B cell (primary cell): ENCODE measurements around the gene IFNG. TPM values are rescaled to one million over a fixed set of nuclear protein-coding genes. Genes with fewer than 3 reads are reported as not detected.

Source experiments
- ATAC-seq: fragments of 200-7000 bp; cut with Tn5 transposase; one replicate; pipeline ENCODE4 v1.10.0; 2021; ENCODE audit warnings: low read depth, mild to moderate bottlenecking, moderate number of reproducible peaks, moderate library complexity
- CTCF ChIA-PET: fragments of 350-600 bp; sonication (Branson Sonifier 250); formaldehyde crosslinking; loops from one replicate; lab custom pipeline; 2021; ENCODE audit warnings: antibody characterized with exemption, inconsistent platforms; lab: Charles Lee
- POLR2A ChIA-PET: fragments of 350-600 bp; sonication (Branson Sonifier 250); formaldehyde crosslinking; loops from one replicate; lab custom pipeline; 2021; ENCODE audit warnings: antibody characterized with exemption; lab: Charles Lee
- DNase-seq: peaks from one replicate; pipeline ENCODE4 v3.0.0; 2013
- H2AFZ ChIP-seq: 2 replicates; pipeline ENCODE4 v1.6.1; 2012; ENCODE audit warnings: mild to moderate bottlenecking, low read depth, low read length; ENCODE audit not compliant: insufficient read depth, poor library complexity, severe bottlenecking
- H3K27ac ChIP-seq, 2 donors: 1 replicate in 1 of 2; 2 replicates in 1 of 2; pipeline ENCODE4 v1.5.1; 2012 to 2013; ENCODE audit warnings: low read length in 2 of 2, mild to moderate bottlenecking in 2 of 2, moderate library complexity in 1 of 2
- H3K27me3 ChIP-seq, 4 experiments: fragments of 200-600 bp in 1 of 4; sonication (generic) in 1 of 4; replicated peaks in 1 of 4; 1 replicate in 2 of 4; 2 replicates in 2 of 4; pipeline versions ENCODE4 v1.6.1 to v1.7.0; 2013 to 2016; ENCODE audit warnings: low read length in 3 of 4, mild to moderate bottlenecking in 2 of 4, mixed read lengths in 1 of 4, moderate library complexity in 1 of 4; ENCODE audit not compliant: insufficient read depth in 4 of 4, control insufficient read depth in 3 of 4; ENCODE audit errors: control extremely low read depth in 1 of 4
- H3K36me3 ChIP-seq, 2 experiments: replicated peaks in 1 of 2; 1 replicate in 1 of 2; 2 replicates in 1 of 2; pipeline versions ENCODE4 v1.6.1 to v1.7.1; 2013; ENCODE audit warnings: low read length in 1 of 2; ENCODE audit not compliant: insufficient read depth in 2 of 2, control insufficient read depth in 1 of 2; ENCODE audit errors: control extremely low read depth in 1 of 2, extremely low read depth in 1 of 2
- H3K4me1 ChIP-seq, 2 donors: fragments of 200-600 bp in 1 of 2; sonication (generic) in 1 of 2; 1 replicate in 1 of 2; 2 replicates in 1 of 2; pipeline versions ENCODE4 v1.5.1 to v1.6.1; 2013 to 2017; ENCODE audit warnings: low read length in 2 of 2; ENCODE audit not compliant: control insufficient read depth in 2 of 2, insufficient read depth in 2 of 2
- H3K4me2 ChIP-seq: replicated peaks from 2 replicates; pipeline ENCODE3; 2012; ENCODE audit warnings: mild to moderate bottlenecking, low read depth, low read length; ENCODE audit not compliant: poor library complexity, severe bottlenecking
- H3K4me3 ChIP-seq, 5 experiments: fragments of 200-600 bp in 1 of 5; sonication (generic) in 1 of 5; 1 replicate in 3 of 5; 2 replicates in 2 of 5; pipeline versions ENCODE4 v1.5.1 to v1.7.0; 2011 to 2016; ENCODE audit warnings: low read length in 4 of 5, mild to moderate bottlenecking in 4 of 5, low read depth in 2 of 5, control low read depth in 1 of 5, moderate library complexity in 1 of 5; ENCODE audit not compliant: insufficient read depth in 1 of 5; ENCODE audit errors: control extremely low read depth in 1 of 5, extremely low read depth in 1 of 5
- H3K79me2 ChIP-seq: fragments of 200-600 bp; sonication (generic); one replicate; pipeline ENCODE4 v1.6.0; 2016; ENCODE audit warnings: low read length; ENCODE audit not compliant: control insufficient read depth, insufficient read depth
- H3K9ac ChIP-seq: fragments of 200-600 bp; sonication (generic); 2 replicates; pipeline ENCODE4 v1.6.1; 2017; ENCODE audit warnings: mild to moderate bottlenecking, low read length, moderate library complexity
- H3K9me3 ChIP-seq, 3 donors: one replicate each; pipeline versions ENCODE4 v1.6.1 to v1.7.1; 2013; ENCODE audit warnings: low read length in 2 of 3; ENCODE audit not compliant: control insufficient read depth in 2 of 3, insufficient read depth in 1 of 3; ENCODE audit errors: control extremely low read depth in 1 of 3
- H4K20me1 ChIP-seq: 2 replicates; pipeline ENCODE4 v1.6.0; 2012; ENCODE audit warnings: mild to moderate bottlenecking, low read length; ENCODE audit not compliant: insufficient read depth, control insufficient read depth, poor library complexity, severe bottlenecking
- H3K27ac Mint-ChIP-seq: one replicate; pipeline ENCODE4 v1.8.0; 2021; ENCODE audit warnings: mixed read lengths
- H3K27me3 Mint-ChIP-seq: one replicate; pipeline ENCODE4 v1.8.0; 2021; ENCODE audit warnings: mixed read lengths
- H3K4me1 Mint-ChIP-seq: one replicate; pipeline ENCODE4 v1.8.0; 2021; ENCODE audit warnings: mixed read lengths
- H3K4me3 Mint-ChIP-seq: one replicate; pipeline ENCODE4 v1.8.0; 2021; ENCODE audit warnings: mixed read lengths
- H3K9me3 Mint-ChIP-seq: one replicate; pipeline ENCODE4 v1.8.0; 2022; ENCODE audit warnings: mixed read lengths; ENCODE audit not compliant: insufficient read depth
- CTCF ChIP-seq: fragments of 200-600 bp; IDR thresholded peaks from one replicate; pipeline ENCODE4 v1.8.0; 2022; ENCODE audit warnings: antibody characterized with exemption, mild to moderate bottlenecking
- EZH2 ChIP-seq: IDR thresholded peaks from 2 replicates; pipeline ENCODE4 v1.6.1; 2012; ENCODE audit warnings: borderline replicate concordance, low read depth, mild to moderate bottlenecking, moderate library complexity, low read length; ENCODE audit not compliant: insufficient read depth, poor library complexity, severe bottlenecking
- WGBS: methylation state at CpG from one replicate; pipeline ENCODE4 v1.1.5; 2013; ENCODE audit warnings: missing lambda C conversion rate; ENCODE audit not compliant: insufficient coverage; 5-methylcytosine and 5-hydroxymethylcytosine counted together
- intact Hi-C: fragments of 100-400 bp; cut with micrococcal nuclease; formaldehyde crosslinking; loops from one replicate; pipeline ENCODE4 v1.10.0; 2022
- polyA plus RNA-seq: library from polyadenylated mRNA; depleted of rRNA; stranded (reverse); fragments of >200 nt; gene quantifications from 2 replicates; pipeline ENCODE4 v1.2.3, GENCODE V29; 2012
- total RNA-seq, 2 donors: library from RNA; stranded (reverse); fragments of 120-200 nt in 1 of 2; gene quantifications; 1 replicate in 1 of 2; 2 replicates in 1 of 2; pipeline versions ENCODE4 v1.2.3 to v1.2.4, GENCODE V29; 2013 to 2022

Gene IFNG
- total and polyA plus RNA-seq, 2 donors (not counting 1 experiment from before 2014, with no cell fraction given): 0.24 TPM; not detected in 1

DNA sequence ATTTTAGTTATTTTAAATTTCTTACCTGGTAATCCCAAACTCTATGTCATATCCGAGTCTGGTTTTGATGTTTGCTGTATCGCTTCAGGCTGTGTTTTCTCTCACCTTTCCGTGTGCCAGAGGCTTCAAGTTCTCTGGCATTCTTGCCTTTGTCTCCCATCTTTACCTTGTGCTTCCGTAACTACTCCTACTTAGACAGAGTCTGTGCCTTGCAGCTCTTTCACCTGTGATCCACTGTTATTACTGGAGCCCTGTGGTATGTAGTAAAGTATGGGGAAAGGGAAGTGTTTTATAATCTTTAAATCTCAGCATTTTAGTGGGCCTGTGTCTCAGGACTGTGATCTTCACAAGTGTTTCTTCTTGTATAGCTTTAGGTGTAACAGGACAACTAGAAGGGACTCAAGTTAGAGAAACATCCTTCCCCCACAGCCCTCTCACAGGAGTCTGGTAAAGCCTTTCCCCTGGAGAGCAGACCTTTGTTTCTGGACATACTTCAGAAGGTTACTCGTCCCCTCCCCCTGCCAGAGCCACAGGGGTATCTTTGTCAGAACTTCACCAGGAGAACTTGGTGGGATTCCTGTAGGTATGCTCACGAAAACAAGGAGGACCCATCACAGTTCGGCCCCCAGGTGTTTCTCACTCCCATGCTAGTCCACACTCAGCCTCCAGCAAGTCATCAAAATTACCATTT lies 11.1 kb downstream of the IFNG start:
- H3K9ac ChIP-seq: no peak overlapping the region
- H3K4me3 ChIP-seq: no peak overlapping the region
- POLR2A ChIA-PET: no interaction called here
- intact Hi-C loops: no loop called here
- H3K9me3 ChIP-seq: peaks cover 0 to 3% (median 0%) of the 10 kb centered on the region in 3 donors
- DNase-seq (no peak), ATAC-seq (no peak)
- peaks cover 12% of the 10 kb centered on the region for H3K4me1 Mint-ChIP-seq
- H4K20me1 ChIP-seq: no peaks in the 10 kb centered on the region
- no peak overlapping the region for H3K27ac Mint-ChIP-seq
- no peaks in the 10 kb centered on the region for H3K27me3 ChIP-seq
- H3K36me3 ChIP-seq: no peaks in the 10 kb centered on the region
- H3K4me3 Mint-ChIP-seq: no peak overlapping the region
- no peak overlapping the region for H3K27ac ChIP-seq
- H3K27me3 Mint-ChIP-seq: peaks cover 4% of the 10 kb centered on the region
- WGBS: 83% methylated on average over 4 of the region's 7 CpGs
- no peak for TF ChIP-seq CTCF
- TF ChIP-seq EZH2: no peak
- CTCF ChIA-PET: interaction anchor here (0.8 kb wide), 1 partner anchor 10 kb away, joined by 3 read pairs; no protein-coding TSS in a partner anchor
- no peak overlapping the region for H3K4me2 ChIP-seq
- no peaks in the 10 kb centered on the region for H3K79me2 ChIP-seq
- peaks cover 0 to 2% of the 10 kb centered on the region in 2 donors for H3K4me1 ChIP-seq
- no peak overlapping the region for H2AFZ ChIP-seq
- no peaks in the 10 kb centered on the region for H3K9me3 Mint-ChIP-seq

- H3K27ac ChIP-seq: no peak overlapping the region
- DNase-seq: no peak
- no peak overlapping the region for H3K9ac ChIP-seq
- POLR2A ChIA-PET: no interaction called here
- H3K27me3 ChIP-seq: no peaks in the 10 kb centered on the region
- no peaks in the 10 kb centered on the region for H3K4me1 ChIP-seq
- H3K27ac Mint-ChIP-seq: no peak overlapping the region
- H3K4me2 ChIP-seq: no peak overlapping the region
- H2AFZ ChIP-seq: no peak overlapping the region
- H3K9me3 ChIP-seq: no peaks in the 10 kb centered on the region
- H4K20me1 ChIP-seq: no peaks in the 10 kb centered on the region
- H3K4me1 Mint-ChIP-seq: peaks cover 1% of the 10 kb centered on the region
- no peaks in the 10 kb centered on the region for H3K9me3 Mint-ChIP-seq
- H3K27me3 Mint-ChIP-seq: no peaks in the 10 kb centered on the region
- CTCF ChIA-PET: no interaction called here
- no peak overlapping the region for H3K4me3 ChIP-seq
- H3K4me3 Mint-ChIP-seq: no peak overlapping the region
- ATAC-seq: no peak
- TF ChIP-seq EZH2 (no peak), CTCF (no peak)
- H3K79me2 ChIP-seq: no peaks in the 10 kb centered on the region
- no peaks in the 10 kb centered on the region for H3K36me3 ChIP-seq
- intact Hi-C loops: no loop called here
These were observed 19.0 kb downstream of the IFNG start for GRCh38 chr12:68140556-68140955.
